Left lung (tissue), 8 donors: Measurements from ENCODE around the gene MCHR1. TPM values are rescaled to one million over a fixed set of nuclear protein-coding genes. Genes with fewer than 3 reads are reported as not detected.

ENCODE experiments used
- polyA plus RNA-seq, 6 donors: library from polyadenylated mRNA; unstranded; fragments of 120-200 nt; gene quantifications; one replicate each; pipeline ENCODE4 v1.2.1, GENCODE V29; 2013; ENCODE audit not compliant: insufficient read length in 6 of 6
- total RNA-seq, 2 donors: library from RNA; stranded (reverse); fragmentation: NEBNext Ultra II Directional; extraction: Animal tissue kit (Norgen Biotek cat#: 25700); gene quantifications; one replicate each; pipeline ENCODE4 v1.2.1, GENCODE V29; 2021
- donor health status: DM: no; HTN: yes; CAD: no.
- donor health status: DM: no; HTN: no; CAD: no.

MCHR1 gene
- total and polyA plus RNA-seq, 8 donors, result 0.12 to 0.42 (median 0.24) TPM; not detected in 2

Other genes starting within 250 kb of the MCHR1 start
- gene MRTFA, start 42.8 kb upstream of the MCHR1 start, total RNA-seq, result 10 to 100 TPM; 56.1 to 58.0 TPM
- gene MRTFA, start 42.8 kb upstream of the MCHR1 start, polyA plus RNA-seq, result 10 to 100 TPM; 22.5 to 29.7 (median 25.5) TPM
- 10 to 100 TPM; 18.3 to 18.5 TPM for gene SLC25A17, start 139.9 kb downstream of the MCHR1 start, total RNA-seq
- gene SLC25A17, start 139.9 kb downstream of the MCHR1 start, polyA plus RNA-seq, result 10 to 100 TPM; 30.1 to 36.9 (median 34.4) TPM
- 100 to 1,000 TPM; 161 to 189 TPM for gene ST13, start 177.2 kb downstream of the MCHR1 start, total RNA-seq
- 100 to 1,000 TPM; 535 to 638 (median 578) TPM for gene ST13, start 177.2 kb downstream of the MCHR1 start, polyA plus RNA-seq
- gene XPNPEP3, start 177.7 kb downstream of the MCHR1 start, total RNA-seq, result 10 to 100 TPM; 23.2 to 24.6 TPM
- gene XPNPEP3, start 177.7 kb downstream of the MCHR1 start, polyA plus RNA-seq, result 10 to 100 TPM; 12.1 to 25.6 (median 19.3) TPM
- gene DNAJB7, start 182.6 kb downstream of the MCHR1 start, total RNA-seq, result not detected
- 1 to 10 TPM in 4 of 6 donors, under 1 TPM in 2; 0.89 to 1.3 (median 1.1) TPM for gene DNAJB7, start 182.6 kb downstream of the MCHR1 start, polyA plus RNA-seq